Limb (tissue), 2 donors: Measurements from ENCODE around the gene PTPN7.
"Not testable (repeated sequence)": the region's sequence is repeated elsewhere in the genome, so short reads cannot be mapped to it uniquely, and the experiment has no call there.

ENCODE experiments used
- DNase-seq, 2 donors: peaks; one replicate each; pipeline ENCODE4 v3.0.0-alpha.2; 2016; ENCODE audit errors: extremely low spot score in 2 of 2

PTPN7 gene

GRCh38 chr1:202167054-202167453 is 6.7 kb upstream of the PTPN7 start:
- not testable (repeated sequence) for DNase-seq

- DNase-seq: no peak
Measured at GRCh38 chr1:202165942-202166843, 5.8 kb upstream of the PTPN7 start.

- DNase-seq: peak; percentile 73 to 76
Measured at GRCh38 chr1:202165267-202165941, 5.0 kb upstream of the PTPN7 start.

GRCh38 chr1:202164271-202165037 is 4.1 kb upstream of the PTPN7 start:
- DNase-seq: no peak

DNA sequence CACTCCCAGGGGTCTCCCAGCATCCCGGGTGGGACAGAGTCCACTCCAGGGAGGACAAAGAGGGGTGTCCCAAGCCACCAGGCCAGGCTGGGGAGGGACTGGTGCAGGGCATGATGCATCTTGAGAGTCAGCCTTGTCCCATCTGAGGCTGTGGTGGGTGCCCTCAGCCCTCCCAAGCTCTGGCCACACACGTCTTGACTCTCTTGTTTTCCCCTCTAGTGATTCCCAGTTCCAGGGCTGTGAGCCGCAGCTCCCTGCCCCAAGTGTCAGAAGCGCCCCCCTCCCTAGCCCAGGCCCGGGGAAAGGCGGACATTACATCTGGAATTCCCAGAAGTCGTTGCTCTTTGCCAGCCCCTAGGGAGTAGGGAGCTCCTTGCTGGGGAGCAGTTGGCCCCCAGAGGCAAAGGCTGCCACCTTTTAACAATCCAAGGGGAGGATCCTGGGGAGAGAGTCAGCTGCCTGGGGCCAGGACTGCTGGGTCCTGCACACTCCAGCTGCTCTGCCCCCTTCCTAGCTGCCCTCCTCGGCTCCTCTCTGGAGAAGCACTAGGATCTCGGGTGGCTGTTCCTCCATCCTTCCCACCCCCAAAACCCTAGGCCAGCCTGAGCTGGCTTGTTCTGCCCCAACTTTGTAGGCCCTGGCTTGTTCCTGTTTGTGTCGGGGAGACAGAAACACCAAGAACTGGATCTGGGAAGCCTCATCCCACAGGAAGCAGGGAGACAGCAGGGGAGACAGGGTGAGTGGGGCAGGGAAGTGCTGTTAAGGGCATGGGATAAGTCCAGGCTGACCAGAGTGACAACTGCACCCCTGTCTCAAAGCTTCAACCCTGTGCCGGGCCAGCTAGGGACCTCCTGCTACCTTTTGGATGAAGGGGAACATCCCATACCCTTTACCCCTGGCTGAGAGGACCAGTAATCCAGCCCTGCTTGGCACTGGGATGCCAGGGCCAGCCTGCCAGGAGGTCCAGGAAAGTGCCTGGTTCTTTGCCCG is 3.2 kb upstream of the PTPN7 start:
- no peak for DNase-seq

DNA sequence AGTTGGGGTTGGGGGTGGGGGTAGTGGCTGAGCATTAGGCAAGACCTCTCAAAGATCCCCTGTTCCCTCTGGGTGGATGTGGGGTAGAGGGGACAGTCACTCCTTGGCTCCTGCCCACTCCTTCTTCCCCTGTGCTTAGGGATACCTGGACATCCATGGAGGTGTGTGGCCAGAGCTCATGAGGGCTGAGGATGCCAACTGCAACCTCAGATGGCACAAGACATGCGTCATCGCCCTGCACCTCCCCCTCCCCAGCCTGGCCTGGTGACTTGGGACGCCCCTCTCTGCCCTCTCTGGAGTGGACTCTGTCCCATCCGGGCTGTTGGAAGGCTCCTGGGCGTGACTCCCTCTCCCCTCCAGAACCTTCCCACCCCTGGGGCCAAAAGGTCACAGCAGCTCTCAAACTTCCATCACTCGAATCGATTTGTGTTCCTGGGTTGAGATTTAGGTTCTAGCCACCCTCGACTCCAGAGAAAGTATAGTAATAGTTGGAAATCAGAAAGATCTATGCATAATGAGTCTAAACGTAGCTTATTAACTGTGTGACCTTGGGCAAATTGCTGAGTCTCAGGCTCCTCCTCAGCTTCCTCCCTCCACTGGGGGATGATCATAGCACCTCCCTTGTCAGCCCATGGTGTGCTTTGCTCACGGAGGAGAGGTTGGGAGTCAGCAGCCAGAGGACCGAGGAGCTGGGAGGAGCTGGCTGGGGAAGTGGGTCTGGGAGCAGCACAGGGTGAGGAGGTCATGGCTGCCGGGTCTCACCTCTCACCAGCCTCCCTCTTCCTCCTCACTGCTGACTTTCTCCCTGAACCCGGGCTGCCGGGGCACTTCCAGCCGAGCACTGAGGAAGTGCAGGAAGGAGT is 2.2 kb upstream of the PTPN7 start:
- no peak for DNase-seq

GRCh38 chr1:202162047-202162417 is 1.6 kb upstream of the PTPN7 start:
- no peak for DNase-seq

- no peak for DNase-seq
Measured at GRCh38 chr1:202161151-202162046, 997 bp upstream of the PTPN7 start.

DNA sequence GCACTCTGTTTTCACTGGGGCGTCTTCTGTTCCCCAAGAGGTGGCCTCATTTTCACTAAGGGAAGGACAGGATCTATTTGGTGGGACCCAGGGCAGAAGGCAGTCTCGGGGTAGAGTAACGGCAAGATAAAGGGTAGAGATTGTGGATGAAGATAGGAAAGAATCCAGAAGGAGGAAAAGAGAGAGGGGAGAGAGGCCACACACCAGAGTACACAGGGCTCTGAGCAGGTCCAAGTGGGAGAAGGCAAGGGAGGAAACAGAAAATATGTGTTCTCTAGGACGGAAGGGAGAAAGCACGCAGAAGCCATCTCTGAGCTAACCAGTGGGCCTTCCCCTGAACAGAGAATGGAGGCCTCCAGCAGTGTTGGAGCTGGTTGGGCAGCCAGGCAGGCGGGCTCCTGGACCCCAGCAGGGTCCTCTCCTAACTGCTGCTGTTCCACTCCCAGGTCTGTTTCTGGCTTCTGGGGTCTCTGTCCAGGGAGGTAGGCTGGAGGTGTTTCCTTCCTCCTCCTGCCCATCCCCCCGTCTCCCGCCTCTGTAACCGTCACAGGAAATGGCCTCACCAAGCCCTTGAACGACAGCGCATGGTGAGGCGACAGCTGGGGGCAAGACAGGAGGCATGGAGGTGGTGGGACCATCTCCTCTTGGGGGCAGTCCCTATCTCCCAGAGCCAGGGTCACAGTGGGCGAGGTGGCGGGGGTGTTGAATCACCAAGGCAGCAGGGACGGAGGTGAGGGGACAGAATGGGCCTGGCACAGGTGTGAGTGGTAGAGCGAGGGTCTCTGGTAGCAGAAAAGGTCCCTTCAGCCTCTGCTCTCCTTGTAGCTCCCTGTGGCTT is 649 bp downstream of the PTPN7 start:
- DNase-seq: no peak

DNA sequence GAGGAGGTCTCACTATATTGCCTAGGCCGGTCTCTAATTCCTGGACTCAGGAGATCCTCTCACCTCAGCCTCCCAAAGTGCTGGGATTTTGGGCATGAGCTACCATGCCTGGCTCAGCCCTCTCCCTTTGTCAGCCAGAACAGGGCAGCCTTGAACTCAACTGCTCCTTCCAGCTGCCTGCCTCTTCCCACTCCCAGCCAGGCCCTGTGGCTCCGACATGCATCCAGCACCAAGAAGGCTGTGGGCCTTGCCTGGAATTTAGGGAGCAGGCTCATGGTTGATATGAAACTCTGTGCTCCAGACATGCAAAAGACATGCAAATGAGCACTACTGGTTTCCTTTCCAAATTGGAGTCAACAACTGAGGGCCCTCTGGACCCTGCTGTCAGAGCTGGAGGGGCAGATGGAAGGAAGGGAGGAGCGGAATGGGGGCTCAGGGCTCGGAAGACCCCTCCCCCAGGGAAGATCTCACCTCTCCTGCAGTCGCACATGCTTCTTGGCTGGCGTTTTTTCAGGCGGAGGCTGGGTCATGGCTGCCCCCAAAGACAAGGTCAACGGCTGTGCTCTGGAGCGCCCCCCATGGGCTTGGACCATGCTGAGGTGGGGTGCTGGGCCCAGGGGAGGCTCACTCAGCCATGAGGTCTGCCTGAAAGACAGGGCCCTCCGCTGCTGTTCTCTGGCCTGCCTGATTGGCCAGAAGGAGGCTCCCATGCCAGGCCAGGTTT is 1.4 kb downstream of the PTPN7 start:
- DNase-seq: no peak

GRCh38 chr1:202157945-202158344 is 2.5 kb downstream of the PTPN7 start:
- DNase-seq: no peak

GRCh38 chr1:202156590-202156989 is 3.8 kb downstream of the PTPN7 start:
- DNase-seq: no peak

GRCh38 chr1:202155478-202156021 is 4.9 kb downstream of the PTPN7 start:
- no peak for DNase-seq

- no peak for DNase-seq
Measured at GRCh38 chr1:202154766-202155477, 5.5 kb downstream of the PTPN7 start.

DNA sequence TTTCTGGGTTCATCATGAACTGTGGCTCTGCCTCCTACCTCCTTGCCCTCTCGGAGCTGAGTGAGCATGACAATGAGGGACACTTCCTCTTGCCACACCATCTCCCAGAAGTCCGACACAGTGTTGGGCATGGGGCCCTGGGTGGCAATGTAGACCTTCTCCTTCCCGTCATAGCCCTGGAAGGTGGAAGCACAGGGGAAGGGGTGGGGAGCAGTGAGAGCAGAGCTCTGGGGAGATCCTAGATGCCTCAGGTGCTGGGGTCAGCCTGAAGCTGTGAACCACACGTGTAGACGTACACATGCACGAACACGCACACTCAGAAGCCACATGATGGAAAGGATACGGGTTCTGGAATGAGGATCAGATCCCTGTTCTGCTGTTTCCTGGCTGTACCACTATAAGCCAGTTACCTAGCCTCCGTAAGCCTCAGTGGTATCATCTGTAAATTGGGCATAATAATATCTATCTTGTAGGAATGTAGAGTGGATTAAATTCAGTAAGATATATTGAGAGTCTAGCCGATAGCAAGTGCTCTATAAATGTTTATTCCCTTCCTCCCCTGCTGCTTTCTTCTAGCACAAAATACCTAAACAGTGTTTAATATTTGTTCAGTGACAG is 6.1 kb downstream of the PTPN7 start:
- DNase-seq: no peak

DNA sequence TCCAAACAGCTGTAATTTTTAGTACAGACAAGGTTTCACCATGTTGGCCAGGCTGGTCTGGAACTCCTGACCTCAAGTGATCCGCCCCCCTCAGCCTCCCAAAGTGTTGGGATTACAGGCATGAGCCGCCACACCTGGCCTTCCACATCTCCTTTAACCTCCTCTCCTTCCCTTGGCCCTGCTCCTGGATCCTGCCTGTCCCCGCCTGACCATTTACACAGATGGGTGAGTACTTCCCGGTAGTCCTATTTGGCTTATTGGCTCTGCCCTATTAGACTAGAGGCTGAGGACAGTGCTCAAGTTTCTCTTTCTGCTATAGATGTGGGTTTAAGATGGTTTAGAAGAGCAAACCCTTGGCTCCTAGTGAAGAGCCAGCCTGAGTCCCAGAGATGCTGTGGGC is 7.1 kb downstream of the PTPN7 start:
- DNase-seq: no peak
